Measurements from ENCODE around the gene PCSK2.

- no peak for TF ChIP-seq CTCF (conservative IDR thresholded peaks at IDR 0.05)
- TF ChIP-seq ZFX (IDR thresholded peaks at IDR 0.05): no peak
Observed at GRCh38 chr20:17358854-17359253, 132.0 kb downstream of the PCSK2 start.
